Vagina (tissue), 2 donors: ENCODE measurements around the gene PEPD. TPM values are rescaled to one million over a fixed set of nuclear protein-coding genes. Genes with fewer than 3 reads are reported as not detected.

ENCODE experiments used
- DNase-seq, 2 donors: peaks; one replicate each; pipeline ENCODE4 v3.0.0-alpha.2; 2017; ENCODE audit errors: extremely low spot score in 2 of 2
- H3K27ac ChIP-seq: fragments of 200-600 bp; sonication (generic); one replicate; pipeline ENCODE4 v1.5.1; 2019
- H3K27me3 ChIP-seq: fragments of 200-600 bp; sonication (generic); one replicate; pipeline ENCODE4 v1.5.1; 2019
- H3K36me3 ChIP-seq, 2 donors: fragments of 200-600 bp; sonication (generic); one replicate each; pipeline ENCODE4 v1.5.1; 2017 to 2019
- H3K4me1 ChIP-seq: fragments of 200-600 bp; sonication (generic); one replicate; pipeline ENCODE4 v1.5.1; 2019
- H3K4me3 ChIP-seq, 2 donors: fragments of 200-600 bp; sonication (generic); 1 replicate in 1 of 2; 2 replicates in 1 of 2; pipeline ENCODE4 v1.5.1; 2016 to 2019
- H3K9me3 ChIP-seq: fragments of 200-600 bp; sonication (generic); one replicate; pipeline ENCODE4 v1.5.1; 2019
- CTCF ChIP-seq, 3 experiments: fragments of 450-650 bp in 2 of 3; fragments of 200-600 bp in 1 of 3; sonication (generic) in 1 of 3; IDR thresholded peaks; one replicate each; pipeline ENCODE4 v1.5.1; 2017 to 2019; ENCODE audit warnings: antibody characterized with exemption in 3 of 3, mild to moderate bottlenecking in 2 of 3, moderate library complexity in 2 of 3
- POLR2A ChIP-seq, 2 donors: fragments of 450-650 bp; IDR thresholded peaks; one replicate each; pipeline ENCODE4 v1.6.1; 2017; ENCODE audit warnings: antibody characterized with exemption in 2 of 2, mild to moderate bottlenecking in 2 of 2, moderate library complexity in 2 of 2
- POLR2AphosphoS5 ChIP-seq, 2 donors: sonication (generic); formaldehyde crosslinking; IDR thresholded peaks; one replicate each; pipeline ENCODE4 v1.9.0; 2017; ENCODE audit warnings: antibody characterized with exemption in 2 of 2, mild to moderate bottlenecking in 2 of 2, low read depth in 1 of 2; ENCODE audit not compliant: insufficient read depth in 1 of 2
- intact Hi-C: fragments of 100-400 bp; cut with DNase I; formaldehyde crosslinking; loops from one replicate; pipeline ENCODE4 v1.15.1; 2023
- total RNA-seq: library from RNA; depleted of rRNA; stranded (reverse); fragments of >200 nt; gene quantifications from one replicate; pipeline ENCODE4 v1.2.3, GENCODE V29; 2016

The PEPD gene
- total RNA-seq, 1 donor from 2014 or later: 61.9 TPM

GRCh38 chr19:33434886-33435705, 86.5 kb downstream of the PEPD start:
- H3K4me1 ChIP-seq: no peaks in the 10 kb centered on the region
- TF ChIP-seq POLR2A (IDR thresholded peaks at IDR 0.05) (no peak), CTCF (IDR thresholded peaks at IDR 0.05) (no peak)
- no peak for DNase-seq
- H3K27me3 ChIP-seq: no peaks in the 10 kb centered on the region
- no peak overlapping the region for H3K27ac ChIP-seq
- H3K4me3 ChIP-seq: no peak overlapping the region
- no peaks in the 10 kb centered on the region for H3K36me3 ChIP-seq
- H3K9me3 ChIP-seq: no peaks in the 10 kb centered on the region
- intact Hi-C loops: loop anchor here (10.0 kb wide), 1 partner anchor 330 kb away; no protein-coding TSS in a partner anchor

GRCh38 chr19:33434069-33434885, 87.3 kb downstream of the PEPD start:
- no peaks in the 10 kb centered on the region for H3K9me3 ChIP-seq
- no peak for DNase-seq
- H3K27ac ChIP-seq: no peak overlapping the region
- H3K4me3 ChIP-seq: no peak overlapping the region
- intact Hi-C loops: loop anchor here (10.0 kb wide), 1 partner anchor 331 kb away; no protein-coding TSS in a partner anchor
- no peaks in the 10 kb centered on the region for H3K27me3 ChIP-seq
- H3K4me1 ChIP-seq: no peaks in the 10 kb centered on the region
- H3K36me3 ChIP-seq: no peaks in the 10 kb centered on the region
- TF ChIP-seq CTCF (IDR thresholded peaks at IDR 0.05) (no peak), POLR2AphosphoS5 (IDR thresholded peaks at IDR 0.05; ENCODE audit: insufficient read depth in 1 of 2, low read depth in 1 of 2) (no peak), POLR2A (IDR thresholded peaks at IDR 0.05) (no peak)

GRCh38 chr19:33432446-33433170, 89.0 kb downstream of the PEPD start:
- no peak overlapping the region for H3K27ac ChIP-seq
- DNase-seq: no peak
- H3K4me1 ChIP-seq: no peaks in the 10 kb centered on the region
- H3K36me3 ChIP-seq: no peaks in the 10 kb centered on the region
- intact Hi-C loops: loop anchor here (10.0 kb wide), 1 partner anchor 332 kb away; no protein-coding TSS in a partner anchor
- no peaks in the 10 kb centered on the region for H3K27me3 ChIP-seq
- TF ChIP-seq CTCF (IDR thresholded peaks at IDR 0.05): no peak
- no peaks in the 10 kb centered on the region for H3K9me3 ChIP-seq
- no peak overlapping the region for H3K4me3 ChIP-seq

- Histone ChIP-seq H3K36me3 (no peaks in the 10 kb centered on the region), H3K4me3 (no peak overlapping the region), H3K4me1 (no peaks in the 10 kb centered on the region), H3K27ac (no peak overlapping the region), H3K27me3 (no peaks in the 10 kb centered on the region), H3K9me3 (no peaks in the 10 kb centered on the region)
- no peak for DNase-seq
- intact Hi-C loops: loop anchor here (10.0 kb wide), 1 partner anchor 333 kb away; no protein-coding TSS in a partner anchor
- TF ChIP-seq POLR2AphosphoS5 (IDR thresholded peaks at IDR 0.05; ENCODE audit: insufficient read depth in 1 of 2, low read depth in 1 of 2): no peak
- TF ChIP-seq POLR2A (IDR thresholded peaks at IDR 0.05): no peak
- no peak for TF ChIP-seq CTCF (IDR thresholded peaks at IDR 0.05)
Observed at GRCh38 chr19:33432015-33432414, 89.6 kb downstream of the PEPD start.
